ENCODE results near the gene SMG6.

DNA sequence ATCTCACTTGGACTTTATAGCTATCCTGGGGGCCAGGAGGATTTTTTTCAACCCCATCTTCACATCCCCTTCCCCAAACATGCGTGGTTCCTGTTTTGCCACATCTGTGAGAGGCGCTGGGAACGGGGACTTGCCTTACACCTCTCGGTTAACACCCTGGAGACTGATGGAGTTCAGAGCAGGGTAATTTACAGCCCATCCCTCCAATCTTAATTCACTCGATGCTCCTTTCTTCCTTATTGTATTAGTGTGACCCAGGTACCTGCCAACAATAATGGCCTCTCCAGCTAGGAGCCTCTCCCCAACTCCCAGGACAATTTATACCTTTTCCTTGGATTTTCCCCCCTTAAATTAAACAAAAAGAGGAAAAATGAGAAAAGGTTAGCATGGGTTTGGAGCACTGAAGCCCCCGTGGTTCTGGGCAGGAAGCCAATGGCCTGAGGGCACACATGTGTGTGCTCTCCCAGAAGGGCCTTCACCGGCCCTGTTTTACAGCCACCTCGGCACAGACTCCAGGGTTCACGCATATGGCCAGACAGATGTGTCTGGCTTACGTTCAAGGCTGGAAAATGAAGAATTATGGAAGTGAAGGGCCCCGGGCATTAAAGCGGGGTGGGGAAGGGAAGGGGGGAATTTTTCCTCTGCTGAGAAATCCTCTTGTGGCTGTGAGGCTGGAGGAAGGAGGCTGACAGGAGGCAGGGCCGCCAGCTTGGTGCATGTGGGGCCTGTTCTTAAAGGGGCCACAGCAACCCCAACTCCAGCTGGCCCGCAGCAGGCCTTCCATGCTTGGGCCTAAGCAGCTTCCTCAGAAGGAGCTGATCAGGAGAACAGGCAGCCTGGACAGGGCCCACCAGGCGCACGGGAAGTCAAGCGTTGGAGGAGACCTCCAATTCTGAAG, 227.2 kb downstream of the SMG6 start:
- TF ChIP-seq, protein P1, sequence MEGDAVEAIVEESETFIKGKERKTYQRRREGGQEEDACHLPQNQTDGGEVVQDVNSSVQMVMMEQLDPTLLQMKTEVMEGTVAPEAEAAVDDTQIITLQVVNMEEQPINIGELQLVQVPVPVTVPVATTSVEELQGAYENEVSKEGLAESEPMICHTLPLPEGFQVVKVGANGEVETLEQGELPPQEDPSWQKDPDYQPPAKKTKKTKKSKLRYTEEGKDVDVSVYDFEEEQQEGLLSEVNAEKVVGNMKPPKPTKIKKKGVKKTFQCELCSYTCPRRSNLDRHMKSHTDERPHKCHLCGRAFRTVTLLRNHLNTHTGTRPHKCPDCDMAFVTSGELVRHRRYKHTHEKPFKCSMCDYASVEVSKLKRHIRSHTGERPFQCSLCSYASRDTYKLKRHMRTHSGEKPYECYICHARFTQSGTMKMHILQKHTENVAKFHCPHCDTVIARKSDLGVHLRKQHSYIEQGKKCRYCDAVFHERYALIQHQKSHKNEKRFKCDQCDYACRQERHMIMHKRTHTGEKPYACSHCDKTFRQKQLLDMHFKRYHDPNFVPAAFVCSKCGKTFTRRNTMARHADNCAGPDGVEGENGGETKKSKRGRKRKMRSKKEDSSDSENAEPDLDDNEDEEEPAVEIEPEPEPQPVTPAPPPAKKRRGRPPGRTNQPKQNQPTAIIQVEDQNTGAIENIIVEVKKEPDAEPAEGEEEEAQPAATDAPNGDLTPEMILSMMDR (IDR thresholded peaks at IDR 0.05; ENCODE audit: low read depth, low read length) = no peak
- TF ChIP-seq POLR2A (IDR thresholded peaks at IDR 0.05; ENCODE audit: extremely low read depth, insufficient read length) = no peak
